SU-DHL-6 (cell line): ENCODE measurements around the gene PPIG.
"Not testable (repeated sequence)": the region's sequence is repeated elsewhere in the genome, so short reads cannot be mapped to it uniquely, and the experiment has no call there.

ENCODE experiments used
- H2AFZ ChIP-seq: fragments of 200-600 bp; sonication (generic); 2 replicates; pipeline ENCODE4 v1.6.1; 2014; ENCODE audit warnings: low read depth, mild to moderate bottlenecking, moderate library complexity, mixed read lengths, antibody characterized with exemption, low read length; ENCODE audit not compliant: severe bottlenecking
- H3F3A ChIP-seq: fragments of 200-600 bp; shearing (Covaris generic); 2 replicates; pipeline ENCODE4 v1.6.0; 2016; ENCODE audit warnings: antibody characterized with exemption, mild to moderate bottlenecking; ENCODE audit not compliant: insufficient read depth
- H3K27ac ChIP-seq: fragments of 200-600 bp; sonication (generic); 2 replicates; pipeline ENCODE4 v1.5.1; 2016; ENCODE audit warnings: low read depth, mild to moderate bottlenecking, low read length, moderate library complexity, mixed read lengths
- H3K27me3 ChIP-seq: fragments of 200-600 bp; sonication (generic), shearing (Covaris generic); 2 replicates; pipeline ENCODE4 v1.6.0; 2014; ENCODE audit warnings: mild to moderate bottlenecking, low read length
- H3K36me3 ChIP-seq: fragments of 200-600 bp; sonication (generic); 2 replicates; pipeline ENCODE4 v1.6.1; 2014; ENCODE audit warnings: mild to moderate bottlenecking, low read length, mixed read lengths
- H3K4me2 ChIP-seq: fragments of 300-600, 200-600 bp; shearing (Covaris generic), sonication (generic); 2 replicates; pipeline ENCODE4 v1.6.0; 2014; ENCODE audit warnings: low read length, low read depth, mild to moderate bottlenecking; ENCODE audit not compliant: poor library complexity, severe bottlenecking
- H3K4me3 ChIP-seq: fragments of 200-600 bp; sonication (generic); 2 replicates; pipeline ENCODE4 v1.5.1; 2014; ENCODE audit warnings: antibody characterized with exemption, low read length, mild to moderate bottlenecking, mixed read lengths; ENCODE audit not compliant: insufficient read depth, poor library complexity, severe bottlenecking
- H3K79me2 ChIP-seq: fragments of 200-600 bp; sonication (generic); 2 replicates; pipeline ENCODE4 v1.6.1; 2014; ENCODE audit warnings: mild to moderate bottlenecking, low read length, moderate library complexity; ENCODE audit not compliant: insufficient read depth
- H3K9ac ChIP-seq: fragments of 200-600 bp; sonication (generic); 2 replicates; pipeline ENCODE4 v1.7.0; 2014; ENCODE audit warnings: mild to moderate bottlenecking, low read length
- H3K9me2 ChIP-seq: fragments of 200-600 bp; sonication (generic); replicated peaks from 2 replicates; pipeline ENCODE4 v1.6.1; 2014; ENCODE audit warnings: low read length; ENCODE audit not compliant: insufficient read depth
- H3K9me3 ChIP-seq: fragments of 200-600 bp; sonication (generic); 2 replicates; pipeline ENCODE4 v1.6.1; 2014; ENCODE audit warnings: low read length, mixed read lengths; ENCODE audit not compliant: insufficient read depth
- H4K20me1 ChIP-seq: fragments of 200-600 bp; sonication (generic); 2 replicates; pipeline ENCODE4 v1.6.1; 2014; ENCODE audit warnings: low read depth, mild to moderate bottlenecking, antibody characterized with exemption, low read length, moderate library complexity, mixed read lengths
- EZH2phosphoT487 ChIP-seq: fragments of 200-600 bp; sonication (generic), shearing (Covaris generic); conservative IDR thresholded peaks from 2 replicates; pipeline ENCODE4 v1.6.1; 2018; ENCODE audit warnings: mild to moderate bottlenecking, antibody characterized with exemption, low read length, moderate library complexity, mixed read lengths
- TF ChIP-seq, protein P1 (sequence below): fragments of 200-600 bp; sonication (generic); IDR thresholded peaks from one replicate; pipeline ENCODE4 v1.5.1; 2017; ENCODE audit warnings: antibody characterized with exemption, mild to moderate bottlenecking, low read length, moderate library complexity; ENCODE audit not compliant: insufficient read depth, poor library complexity, severe bottlenecking

The PPIG gene

DNA sequence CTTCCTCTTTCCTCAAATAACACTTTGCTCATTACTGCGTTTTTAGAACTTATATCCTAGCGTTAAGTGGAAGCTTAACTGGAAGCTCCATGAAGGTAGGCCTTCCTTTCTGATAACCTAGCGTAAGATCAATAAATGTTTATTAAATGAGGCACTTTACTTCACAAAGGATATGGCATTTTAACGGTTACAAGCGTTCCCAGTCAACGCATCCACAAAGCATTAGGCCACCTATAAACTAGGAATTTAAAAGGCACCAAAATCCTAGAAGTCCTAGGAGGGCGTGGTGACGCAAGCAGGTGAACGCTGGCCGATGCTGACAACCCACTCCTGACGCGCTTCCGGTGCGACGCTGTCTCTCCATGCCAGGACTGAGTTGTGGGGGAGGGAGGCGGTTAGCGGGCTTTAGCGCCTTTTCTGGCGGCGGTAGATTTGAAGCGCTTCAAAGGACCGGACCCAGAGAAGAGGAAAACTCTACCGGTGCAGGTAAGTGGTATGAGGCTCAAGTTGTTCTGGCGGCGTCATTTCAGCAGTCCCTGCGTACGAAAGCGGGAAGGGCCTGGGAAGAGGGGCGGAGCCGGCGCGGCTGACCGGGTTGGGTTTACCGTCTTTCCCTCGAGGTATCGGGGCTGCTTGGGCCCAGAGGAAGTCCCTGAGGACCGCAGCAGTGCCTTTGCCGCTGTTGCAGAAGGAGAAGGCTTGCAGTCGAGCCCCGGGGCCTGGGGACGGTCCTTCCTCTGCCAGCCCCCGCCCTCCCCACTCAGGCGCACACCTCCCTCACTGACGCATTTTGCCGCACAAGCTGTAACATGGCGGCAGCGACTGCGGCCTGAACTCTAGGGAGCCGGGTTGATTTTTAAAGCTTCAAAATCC lies at the start of gene PPIG:
Gene PPIG, plus strand, starts transcription at position 347 of the 873 bp plus-strand sequence. CDS start 19,691 bp downstream, outside the sequence.
- Histone ChIP-seq H3K27me3 (no peaks in the 10 kb centered on the region), H3K9ac (peak within 1 kb of the TSS; percentile 74), H3F3A (no peaks in the 10 kb centered on the region), H4K20me1 (peaks cover 21% of the 10 kb centered on the region; the same call in 1 of the 2 replicates), H3K36me3 (no peaks in the 10 kb centered on the region), H3K9me3 (no peaks in the 10 kb centered on the region), H3K27ac (peak within 1 kb of the TSS; percentile 91), H2AFZ (peak within 1 kb of the TSS; percentile 87), H3K4me2 (peak within 1 kb of the TSS; percentile 64), H3K79me2 (peaks cover 46% of the 10 kb centered on the region), H3K9me2 (no peaks in the 10 kb centered on the region), H3K4me3 (peak within 1 kb of the TSS; percentile 65)
- no peak for TF ChIP-seq EZH2phosphoT487
- TF ChIP-seq, protein P1, sequence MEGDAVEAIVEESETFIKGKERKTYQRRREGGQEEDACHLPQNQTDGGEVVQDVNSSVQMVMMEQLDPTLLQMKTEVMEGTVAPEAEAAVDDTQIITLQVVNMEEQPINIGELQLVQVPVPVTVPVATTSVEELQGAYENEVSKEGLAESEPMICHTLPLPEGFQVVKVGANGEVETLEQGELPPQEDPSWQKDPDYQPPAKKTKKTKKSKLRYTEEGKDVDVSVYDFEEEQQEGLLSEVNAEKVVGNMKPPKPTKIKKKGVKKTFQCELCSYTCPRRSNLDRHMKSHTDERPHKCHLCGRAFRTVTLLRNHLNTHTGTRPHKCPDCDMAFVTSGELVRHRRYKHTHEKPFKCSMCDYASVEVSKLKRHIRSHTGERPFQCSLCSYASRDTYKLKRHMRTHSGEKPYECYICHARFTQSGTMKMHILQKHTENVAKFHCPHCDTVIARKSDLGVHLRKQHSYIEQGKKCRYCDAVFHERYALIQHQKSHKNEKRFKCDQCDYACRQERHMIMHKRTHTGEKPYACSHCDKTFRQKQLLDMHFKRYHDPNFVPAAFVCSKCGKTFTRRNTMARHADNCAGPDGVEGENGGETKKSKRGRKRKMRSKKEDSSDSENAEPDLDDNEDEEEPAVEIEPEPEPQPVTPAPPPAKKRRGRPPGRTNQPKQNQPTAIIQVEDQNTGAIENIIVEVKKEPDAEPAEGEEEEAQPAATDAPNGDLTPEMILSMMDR = no peak

DNA sequence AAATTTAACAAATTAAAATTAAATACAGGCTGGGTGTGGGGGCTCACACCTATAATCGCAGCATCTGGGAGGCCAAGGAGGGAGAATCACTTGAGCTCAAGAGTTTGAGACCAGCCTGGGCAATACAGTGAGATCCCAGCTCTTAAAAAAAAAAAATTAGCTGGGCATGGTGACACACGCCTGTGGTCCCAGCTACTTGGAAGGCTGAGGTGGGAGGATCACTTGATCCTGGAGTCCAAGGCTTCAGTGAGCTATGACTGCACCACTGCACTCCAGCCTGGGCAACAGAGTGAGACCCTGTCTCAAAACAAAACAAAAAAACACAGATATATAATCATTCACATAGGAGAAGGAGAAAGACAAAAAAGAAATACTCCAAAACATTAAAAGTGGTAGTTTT lies 44.7 kb upstream of the PPIG start:
- H3F3A ChIP-seq, H4K20me1 ChIP-seq, H3K79me2 ChIP-seq, H2AFZ ChIP-seq, H3K27ac ChIP-seq, H3K9me3 ChIP-seq, H3K4me3 ChIP-seq, H3K27me3 ChIP-seq, H3K9ac ChIP-seq, H3K4me2 ChIP-seq, H3K9me2 ChIP-seq: not testable (repeated sequence)
- H3K36me3 ChIP-seq = peaks cover 16% of the 10 kb centered on the region; the same call in 1 of the 2 replicates

DNA sequence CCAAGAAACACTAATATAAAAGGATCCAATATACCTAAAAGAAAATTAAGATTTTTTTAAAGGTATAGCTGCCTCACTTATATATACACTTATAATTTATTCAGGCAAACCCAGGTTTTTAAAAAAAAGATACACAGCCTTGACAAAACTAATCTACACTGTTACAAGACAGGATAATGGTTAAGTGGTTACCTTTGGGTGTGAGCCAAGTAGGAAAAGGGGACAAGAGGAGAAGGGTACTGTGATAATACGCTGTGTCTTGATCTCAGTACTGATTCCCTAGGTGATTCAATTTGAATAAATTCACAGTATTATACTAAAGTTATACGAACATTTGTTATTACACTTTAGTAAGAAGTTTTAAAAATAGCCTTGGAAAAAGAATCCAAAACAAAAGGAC lies 44.0 kb upstream of the PPIG start:
- TF ChIP-seq, protein P1 = no peak
- TF ChIP-seq EZH2phosphoT487 = no peak
- H3K9me3 ChIP-seq = no peaks in the 10 kb centered on the region
- H3K36me3 ChIP-seq = peaks cover 16% of the 10 kb centered on the region; the same call in 1 of the 2 replicates
- H3K4me3 ChIP-seq = no peak overlapping the region
- no peaks in the 10 kb centered on the region for H4K20me1 ChIP-seq
- H3K4me2 ChIP-seq = no peak overlapping the region
- H3F3A ChIP-seq = no peaks in the 10 kb centered on the region; the same call in 1 of the 2 replicates
- no peaks in the 10 kb centered on the region for H3K9me2 ChIP-seq
- H3K27ac ChIP-seq = no peak overlapping the region
- H3K27me3 ChIP-seq = no peaks in the 10 kb centered on the region
- no peak overlapping the region for H2AFZ ChIP-seq
- H3K79me2 ChIP-seq = no peaks in the 10 kb centered on the region
- H3K9ac ChIP-seq = no peak overlapping the region

DNA sequence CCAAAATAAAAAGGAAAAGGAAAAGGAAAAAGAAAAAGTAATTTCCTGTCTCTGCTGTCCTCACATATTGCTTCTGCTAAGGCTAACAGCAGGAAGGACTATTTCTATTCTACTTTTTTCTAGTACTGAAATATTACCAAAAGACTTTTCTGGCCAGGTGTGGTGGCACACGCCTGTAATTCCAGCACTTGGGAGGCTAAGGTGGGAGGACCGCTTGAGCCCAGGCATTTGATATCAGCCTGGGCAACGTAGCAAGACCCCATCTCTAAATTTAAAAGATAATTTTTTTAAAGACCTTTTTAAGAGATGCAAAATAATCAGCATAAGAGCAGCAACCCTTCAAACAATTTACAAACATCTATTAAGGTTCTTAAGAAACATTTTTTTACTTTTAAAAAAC lies 41.7 kb upstream of the PPIG start:
- Histone ChIP-seq H4K20me1 (no peaks in the 10 kb centered on the region), H3K4me2 (no peak overlapping the region), H3K9me3 (no peaks in the 10 kb centered on the region), H3K9me2 (no peaks in the 10 kb centered on the region), H3F3A (no peaks in the 10 kb centered on the region), H3K36me3 (peaks cover 19% of the 10 kb centered on the region; the same call in 1 of the 2 replicates), H2AFZ (no peak overlapping the region), H3K4me3 (no peak overlapping the region), H3K9ac (no peak overlapping the region), H3K27ac (no peak overlapping the region), H3K79me2 (no peaks in the 10 kb centered on the region), H3K27me3 (no peaks in the 10 kb centered on the region)
- TF ChIP-seq, protein P1 = no peak
- no peak for TF ChIP-seq EZH2phosphoT487
